K562 (cell line): Measurements from ENCODE around the gene HMGA1. TPM values are rescaled to one million over a fixed set of nuclear protein-coding genes. Genes with fewer than 3 reads are reported as not detected.

Experiments used
- ATAC-seq: fragments of 200-7000 bp; cut with Tn5 transposase; 3 replicates; pipeline ENCODE4 v1.9.1; 2020; ENCODE audit warnings: moderate library complexity
- BruUV-seq: library from RNA; stranded (reverse); fragments of 400-500 nt; replicated peaks from 2 replicates; lab custom pipeline; 2021; lab: Mats Ljungman, UMichigan
- CTCF ChIA-PET: fragments of 300-600 bp; formaldehyde crosslinking; extraction: SDS; loops from one replicate; lab custom pipeline; 2021; ENCODE audit warnings: low intra/inter-chr PET ratio; lab: Yijun Ruan, JAX
- POLR2A ChIA-PET: fragments of 300-600, 350-650 bp; sonication (Branson Sonifier 250); formaldehyde crosslinking; extraction: SDS; loops from one replicate; lab custom pipeline; 2021; ENCODE audit warnings: antibody characterized with exemption, inconsistent platforms; lab: Yijun Ruan, JAX
- DNase-seq, 4 experiments: peaks; one replicate each; pipeline versions ENCODE4 v3.0.0 to v3.0.0-alpha.2; 2011 to 2018; ENCODE audit warnings: low spot score in 3 of 4, mixed read lengths in 3 of 4; ENCODE audit errors: extremely low read depth in 1 of 4
- FAIRE-seq: peaks from 2 replicates; lab custom pipeline; 2011; peaks lifted over from hg19 to GRCh38; lab: Jason Lieb, UNC
- H2AFZ ChIP-seq: 2 replicates; pipeline ENCODE4 v1.6.0; 2011; ENCODE audit warnings: low read depth, low read length, control low read depth, inconsistent platforms
- H3K27ac ChIP-seq: fragments of 200-600 bp; 3 replicates; pipeline ENCODE4 v1.8.0; 2011; ENCODE audit warnings: low read depth, mild to moderate bottlenecking, control low read depth, inconsistent platforms, low read length, moderate library complexity, mixed read lengths; ENCODE audit errors: extremely low read depth
- H3K27me3 ChIP-seq, 2 experiments: fragments of 300-600 bp in 1 of 2; 2 replicates in 1 of 2; 3 replicates in 1 of 2; pipeline versions ENCODE4 v1.6.0 to v1.8.0; 2011; ENCODE audit warnings: inconsistent platforms in 2 of 2, low read length in 2 of 2, mild to moderate bottlenecking in 1 of 2, mixed read lengths in 1 of 2, moderate library complexity in 1 of 2; ENCODE audit not compliant: control insufficient read depth in 2 of 2, insufficient read depth in 2 of 2
- H3K36me3 ChIP-seq: fragments of 300-600 bp; 3 replicates; pipeline ENCODE4 v1.8.0; 2011; ENCODE audit warnings: mild to moderate bottlenecking, low read length, inconsistent platforms; ENCODE audit not compliant: control insufficient read depth, insufficient read depth
- H3K4me1 ChIP-seq, 2 experiments: fragments of 200-600 bp in 1 of 2; replicated peaks in 1 of 2; 2 replicates in 1 of 2; 3 replicates in 1 of 2; pipeline versions ENCODE4 v1.5.1 to v1.8.0; 2011; ENCODE audit warnings: inconsistent platforms in 2 of 2, low read length in 2 of 2, mild to moderate bottlenecking in 1 of 2, mixed read lengths in 1 of 2, moderate library complexity in 1 of 2; ENCODE audit not compliant: control insufficient read depth in 2 of 2, insufficient read depth in 2 of 2
- H3K4me2 ChIP-seq: 2 replicates; pipeline ENCODE4 v1.6.1; 2011; ENCODE audit warnings: low read length, control low read depth, inconsistent platforms, mixed read lengths; ENCODE audit not compliant: insufficient read depth
- H3K4me3 ChIP-seq: fragments of 200-600 bp; sonication (generic), shearing (Covaris generic); 2 replicates; pipeline ENCODE4 v1.5.1; 2016; ENCODE audit warnings: control low read depth, inconsistent platforms
- H3K79me2 ChIP-seq: fragments of 200-600 bp; 3 replicates; pipeline ENCODE4 v1.8.0; 2011; ENCODE audit warnings: low read length, inconsistent platforms; ENCODE audit not compliant: control insufficient read depth, insufficient read depth
- H3K9ac ChIP-seq, 2 experiments: 2 replicates each; pipeline versions ENCODE4 v1.6.0 to v1.6.1; 2011; ENCODE audit warnings: low read depth in 2 of 2, low read length in 2 of 2, control low read depth in 1 of 2, inconsistent platforms in 1 of 2, mild to moderate bottlenecking in 1 of 2, mixed read lengths in 1 of 2; ENCODE audit not compliant: insufficient read depth in 1 of 2
- H3K9me1 ChIP-seq: one replicate; pipeline ENCODE4 v1.6.0; 2011; ENCODE audit warnings: inconsistent platforms, mild to moderate bottlenecking, low read length, moderate library complexity; ENCODE audit not compliant: control insufficient read depth, insufficient read depth
- H3K9me3 ChIP-seq: replicated peaks from 2 replicates; pipeline ENCODE4 v1.5.1; 2011; ENCODE audit warnings: low read depth, low read length, inconsistent platforms; ENCODE audit not compliant: control insufficient read depth, insufficient read depth
- H4K20me1 ChIP-seq: replicated peaks from 2 replicates; pipeline ENCODE4 v1.6.1; 2011; ENCODE audit warnings: low read length, inconsistent platforms, mixed read lengths; ENCODE audit not compliant: control insufficient read depth, insufficient read depth
- GATAD2B ChIP-seq: fragments of 450-650 bp; IDR thresholded peaks from 2 replicates; pipeline ENCODE4 v1.6.1; 2017; ENCODE audit warnings: mild to moderate bottlenecking, borderline replicate concordance
- GTF3C2 ChIP-seq: IDR thresholded peaks from 3 replicates; pipeline ENCODE4 v1.6.1; 2011; ENCODE audit warnings: borderline replicate concordance, mild to moderate bottlenecking, moderate library complexity; ENCODE audit not compliant: insufficient read length; ENCODE audit errors: extremely low read depth
- HDAC8 ChIP-seq: fragments of 450-650 bp; IDR thresholded peaks from 2 replicates; pipeline ENCODE4 v1.6.1; 2016; ENCODE audit warnings: mild to moderate bottlenecking, missing genetic modification characterization, moderate library complexity, missing compliant biosample characterization
- MAFG ChIP-seq: fragments of 450-650 bp; conservative IDR thresholded peaks from 2 replicates; pipeline ENCODE4 v1.6.1; 2016; ENCODE audit warnings: missing genetic modification characterization, missing compliant biosample characterization
- TOE1 ChIP-seq, 2 experiments: fragments of 450-650 bp in 1 of 2; sonication (generic) in 1 of 2; formaldehyde crosslinking in 1 of 2; IDR thresholded peaks; 2 replicates each; pipeline versions ENCODE4 v1.7.1 to v1.8.0; 2016 to 2022; ENCODE audit warnings: borderline replicate concordance in 2 of 2, mild to moderate bottlenecking in 2 of 2, antibody characterized with exemption in 1 of 2, inconsistent platforms in 1 of 2, low read depth in 1 of 2, missing genetic modification reagents in 1 of 2, moderate library complexity in 1 of 2
- VEZF1 ChIP-seq: fragments of 200-800 bp; sonication (Bioruptor generic); IDR thresholded peaks from 2 replicates; pipeline ENCODE4 v1.6.1; 2017; ENCODE audit warnings: missing genetic modification characterization, missing compliant biosample characterization
- XRCC5 ChIP-seq: fragments of 200-400 bp; formaldehyde crosslinking; IDR thresholded peaks from 2 replicates; pipeline ENCODE4 v1.6.1; 2017; ENCODE audit warnings: low read depth, mild to moderate bottlenecking, low read length
- ZBTB12 ChIP-seq: fragments of 250-450 bp; sonication (Bioruptor Pico); IDR thresholded peaks from 2 replicates; pipeline ENCODE4 v1.4.0; 2020
- ZBTB7A ChIP-seq: IDR thresholded peaks from 2 replicates; pipeline ENCODE4 v1.6.1; 2011; ENCODE audit warnings: low read depth, mild to moderate bottlenecking, low read length, moderate library complexity, borderline replicate concordance; ENCODE audit not compliant: control insufficient read depth
- WGBS: fragments of 100-300 bp; shearing (Covaris generic); methylation state at CpG from one replicate; pipeline ENCODE4 v1.1.6; 2016; ENCODE audit warnings: low coverage, mixed read lengths; ENCODE audit not compliant: insufficient coverage; ENCODE audit errors: missing lambda C conversion rate; 5-methylcytosine and 5-hydroxymethylcytosine counted together
- in situ Hi-C: fragments of 300-500 bp; cut with MboI; formaldehyde crosslinking; loops from 4 replicates; pipeline ENCODE4 v1.15.0; 2018; ENCODE audit warnings: inconsistent platforms, mixed read lengths
- intact Hi-C: fragments of 100-400 bp; cut with micrococcal nuclease; formaldehyde crosslinking; loops from 2 replicates; pipeline ENCODE4 v1.14.2; 2022
- polyA plus RNA-seq, 8 experiments: library from polyadenylated mRNA; depleted of rRNA in 4 of 8; stranded (reverse) in 5 of 8; unstranded in 3 of 8; fragments of >200 nt; fragmentation: Nextera tagmentation in 2 of 8; fragmentation: Illumina TruSeq in 1 of 8; extraction: Ambion mirVana in 2 of 8; extraction: Trizol in 1 of 8; gene quantifications; 2 replicates each; pipeline versions ENCODE4 v1.2.1 to v1.2.3, GENCODE V29; 2011 to 2014; ENCODE audit warnings: inconsistent platforms in 1 of 8, missing spikeins in 1 of 8
- total RNA-seq, 7 experiments: library from RNA; depleted of rRNA in 6 of 7; stranded (reverse); fragments of >200 nt in 6 of 7; fragmentation: Illumina TruSeq in 2 of 7; extraction: Trizol in 2 of 7; gene quantifications; 2 replicates each; pipeline versions ENCODE4 v1.2.1 to v1.2.3, GENCODE V29; 2011 to 2021; ENCODE audit warnings: low replicate concordance in 1 of 7

HMGA1 gene
- total and polyA plus RNA-seq, 9 of the 15 experiments (the other 6 are each of a cell fraction or from before 2014, with no cell fraction given) = 27.8 to 1,947 (median 594) TPM

- TF ChIP-seq ZBTB7A = peak; percentile 75; the same call in 1 of the 2 replicates
These were observed 6.6 kb downstream of the HMGA1 start (continued) for GRCh38 chr6:34243131-34243771.

GRCh38 chr6:34243901-34244884 lies 7.5 kb downstream of the HMGA1 start:
- Histone ChIP-seq H3K36me3 (peaks cover 78% of the 10 kb centered on the region), H3K9ac (peak overlapping the region; percentile 49 to 90; a peak in 3 of 4 replicates), H3K4me3 (no peak overlapping the region), H3K9me3 (no peaks in the 10 kb centered on the region), H3K9me1 (peaks cover 5% of the 10 kb centered on the region), H3K4me2 (peak overlapping the region; percentile 20), H3K4me1 (peaks cover 73 to 82% of the 10 kb centered on the region in 2 experiments), H3K27me3 (no peaks in the 10 kb centered on the region; a peak in 1 of 5 replicates), H4K20me1 (peaks cover 57% of the 10 kb centered on the region), H3K79me2 (peaks cover 68% of the 10 kb centered on the region), H3K27ac (peak overlapping the region; percentile 76), H2AFZ (no peak overlapping the region)
- ChIA-PET POLR2A (interaction anchor here (0.5 to 1.9 kb wide), 9 partner anchors 15 to 1359 kb away, joined by 3 to 10 read pairs (median 7); no protein-coding TSS in a partner anchor), CTCF (interaction anchor here (0.8 kb wide), 1 partner anchor 54 kb away, joined by 4 read pairs; no protein-coding TSS in a partner anchor)
- peak; percentile 84 to 94 (median 88) for DNase-seq
- FAIRE-seq = peak; percentile 90
- in situ Hi-C loops (no loop called here), intact Hi-C loops (loop anchor here (5.0 kb wide), 1 partner anchor 187 kb away; no protein-coding TSS in a partner anchor)
- peak; percentile 70 for ATAC-seq
- no TSS peak for BruUV-seq
- 11% methylated on average over 16 of the region's 19 CpGs for WGBS
- TF ChIP-seq ZBTB12 (CRISPR knock-in tag) (no peak), TOE1 (IDR thresholded peaks at IDR 0.05; ENCODE audit: borderline replicate concordance) (no peak), TOE1 (CRISPR knock-in tag; IDR thresholded peaks at IDR 0.05; ENCODE audit: borderline replicate concordance, low read depth) (no peak), MAFG (tag) (peak; percentile 98), VEZF1 (peak; percentile 95), GATAD2B (peak; percentile 40; the same call in 1 of the 2 replicates), GTF3C2 (no peak), HDAC8 (tag) (no peak), XRCC5 (peak; percentile 43; the same call in 1 of the 2 replicates)
